Esophagus muscularis mucosa (tissue), 3 donors: ENCODE measurements around the gene DTYMK.

Experiments used
- EP300 ChIP-seq: sonication (generic); formaldehyde crosslinking; IDR thresholded peaks from one replicate; pipeline ENCODE4 v1.6.1; 2017; ENCODE audit warnings: antibody characterized with exemption
- TF ChIP-seq, protein P1 (sequence below), 3 experiments: fragments of 200-600 bp in 2 of 3; fragments of 450-650 bp in 1 of 3; sonication (generic) in 2 of 3; IDR thresholded peaks; one replicate each; pipeline ENCODE4 v1.5.1; 2017 to 2019; ENCODE audit warnings: antibody characterized with exemption in 3 of 3, mild to moderate bottlenecking in 2 of 3, moderate library complexity in 1 of 3

GRCh38 chr2:241649404-241649803 lies 37.2 kb downstream of the DTYMK start:
- TF ChIP-seq, protein P1, sequence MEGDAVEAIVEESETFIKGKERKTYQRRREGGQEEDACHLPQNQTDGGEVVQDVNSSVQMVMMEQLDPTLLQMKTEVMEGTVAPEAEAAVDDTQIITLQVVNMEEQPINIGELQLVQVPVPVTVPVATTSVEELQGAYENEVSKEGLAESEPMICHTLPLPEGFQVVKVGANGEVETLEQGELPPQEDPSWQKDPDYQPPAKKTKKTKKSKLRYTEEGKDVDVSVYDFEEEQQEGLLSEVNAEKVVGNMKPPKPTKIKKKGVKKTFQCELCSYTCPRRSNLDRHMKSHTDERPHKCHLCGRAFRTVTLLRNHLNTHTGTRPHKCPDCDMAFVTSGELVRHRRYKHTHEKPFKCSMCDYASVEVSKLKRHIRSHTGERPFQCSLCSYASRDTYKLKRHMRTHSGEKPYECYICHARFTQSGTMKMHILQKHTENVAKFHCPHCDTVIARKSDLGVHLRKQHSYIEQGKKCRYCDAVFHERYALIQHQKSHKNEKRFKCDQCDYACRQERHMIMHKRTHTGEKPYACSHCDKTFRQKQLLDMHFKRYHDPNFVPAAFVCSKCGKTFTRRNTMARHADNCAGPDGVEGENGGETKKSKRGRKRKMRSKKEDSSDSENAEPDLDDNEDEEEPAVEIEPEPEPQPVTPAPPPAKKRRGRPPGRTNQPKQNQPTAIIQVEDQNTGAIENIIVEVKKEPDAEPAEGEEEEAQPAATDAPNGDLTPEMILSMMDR (IDR thresholded peaks at IDR 0.05): no peak
- no peak for TF ChIP-seq EP300
